ENCODE results near the gene TP53TG5.

TP53TG5 gene

GRCh38 chr20:45336530-45337366, 41.4 kb downstream of the TP53TG5 start:
- no peaks in the 10 kb centered on the region for H3K9me3 ChIP-seq (ENCODE audit: low read length)
- H2AFZ ChIP-seq (ENCODE audit: low read depth, low read length): no peak overlapping the region
- H3K27me3 ChIP-seq (ENCODE audit: insufficient read depth, low read length): no peaks in the 10 kb centered on the region
- H3K4me3 ChIP-seq (ENCODE audit: low read length): no peak overlapping the region
- peaks cover 4% of the 10 kb centered on the region for H3K4me1 ChIP-seq (ENCODE audit: insufficient read depth, low read length)
- no peaks in the 10 kb centered on the region for H3K36me3 ChIP-seq (ENCODE audit: insufficient read depth, low read length)

GRCh38 chr20:45330476-45330875, 47.6 kb downstream of the TP53TG5 start:
- Histone ChIP-seq H3K4me1 (ENCODE audit: insufficient read depth, low read length) (peaks cover 2% of the 10 kb centered on the region), H3K36me3 (ENCODE audit: insufficient read depth, low read length) (no peaks in the 10 kb centered on the region), H2AFZ (ENCODE audit: low read depth, low read length) (no peak overlapping the region), H3K4me3 (ENCODE audit: low read length) (no peak overlapping the region), H3K27me3 (ENCODE audit: insufficient read depth, low read length) (no peaks in the 10 kb centered on the region), H3K9me3 (ENCODE audit: low read length) (no peaks in the 10 kb centered on the region)

DNA sequence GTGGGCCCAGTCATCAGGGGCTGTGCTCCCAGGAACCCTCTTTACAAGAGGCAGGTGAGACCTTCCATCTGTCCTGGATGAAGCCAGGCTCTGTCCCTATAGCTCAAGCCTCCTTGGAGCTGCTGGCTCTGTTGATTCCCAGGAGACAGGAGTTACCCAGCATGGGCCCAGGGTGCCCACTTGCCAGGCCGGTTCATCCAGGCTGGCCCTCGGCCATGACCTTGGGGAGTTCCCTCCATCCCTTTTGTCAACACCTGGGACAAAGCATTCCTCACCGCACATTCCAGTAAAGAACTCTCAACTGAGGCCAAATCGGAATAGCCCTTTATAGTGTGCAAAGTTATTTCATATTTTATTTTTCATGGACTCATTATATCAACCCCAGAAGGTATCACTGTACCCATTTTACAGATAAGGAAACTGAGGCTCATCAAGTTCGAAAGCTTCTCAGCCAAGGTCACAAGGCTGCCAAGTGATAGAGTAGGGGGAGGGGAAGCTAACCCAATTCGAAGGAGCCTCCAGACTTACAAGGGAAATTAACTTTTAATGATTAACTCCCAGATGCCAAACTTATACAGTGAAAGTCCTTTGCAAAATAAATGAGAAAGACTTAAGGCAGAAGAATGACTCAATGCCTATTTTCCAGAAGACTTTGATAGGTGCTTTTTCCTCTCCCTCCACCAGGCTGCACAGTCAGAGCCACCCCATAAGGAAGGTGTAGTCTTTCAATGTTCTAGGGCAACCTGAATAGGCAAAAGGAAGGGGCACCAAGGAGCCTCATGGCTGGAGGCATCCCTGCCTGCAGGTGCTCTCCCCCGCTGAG, 48.4 kb downstream of the TP53TG5 start:
- Histone ChIP-seq H3K4me3 (ENCODE audit: low read length) (no peak overlapping the region), H3K4me1 (ENCODE audit: insufficient read depth, low read length) (peaks cover 3% of the 10 kb centered on the region), H2AFZ (ENCODE audit: low read depth, low read length) (no peak overlapping the region), H3K36me3 (ENCODE audit: insufficient read depth, low read length) (no peaks in the 10 kb centered on the region), H3K27me3 (ENCODE audit: insufficient read depth, low read length) (no peaks in the 10 kb centered on the region), H3K9me3 (ENCODE audit: low read length) (no peaks in the 10 kb centered on the region)

DNA sequence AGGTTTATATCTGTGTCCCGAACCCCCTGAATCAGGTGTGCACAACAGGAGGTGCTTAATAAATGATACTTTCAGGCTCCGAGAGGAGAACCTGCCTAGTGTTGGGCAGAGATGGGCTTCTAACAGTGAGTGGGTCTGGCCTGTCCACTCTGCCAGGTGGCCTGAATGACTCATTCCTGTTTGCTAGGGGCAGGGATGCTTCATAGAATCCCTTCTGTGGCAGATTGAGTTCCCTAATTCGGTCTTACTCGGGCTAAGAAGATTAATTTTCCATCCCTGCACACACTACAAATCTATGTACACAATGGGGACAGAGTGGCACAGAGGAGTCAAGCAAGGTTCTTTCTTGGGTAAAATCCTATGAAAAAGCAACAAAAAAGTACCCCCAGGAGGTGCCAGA, 49.7 kb downstream of the TP53TG5 start:
- Histone ChIP-seq H3K27me3 (ENCODE audit: insufficient read depth, low read length) (no peaks in the 10 kb centered on the region), H3K9me3 (ENCODE audit: low read length) (no peaks in the 10 kb centered on the region), H3K4me1 (ENCODE audit: insufficient read depth, low read length) (peaks cover 3% of the 10 kb centered on the region), H2AFZ (ENCODE audit: low read depth, low read length) (no peak overlapping the region), H3K4me3 (ENCODE audit: low read length) (no peak overlapping the region), H3K36me3 (ENCODE audit: insufficient read depth, low read length) (no peaks in the 10 kb centered on the region)

DNA sequence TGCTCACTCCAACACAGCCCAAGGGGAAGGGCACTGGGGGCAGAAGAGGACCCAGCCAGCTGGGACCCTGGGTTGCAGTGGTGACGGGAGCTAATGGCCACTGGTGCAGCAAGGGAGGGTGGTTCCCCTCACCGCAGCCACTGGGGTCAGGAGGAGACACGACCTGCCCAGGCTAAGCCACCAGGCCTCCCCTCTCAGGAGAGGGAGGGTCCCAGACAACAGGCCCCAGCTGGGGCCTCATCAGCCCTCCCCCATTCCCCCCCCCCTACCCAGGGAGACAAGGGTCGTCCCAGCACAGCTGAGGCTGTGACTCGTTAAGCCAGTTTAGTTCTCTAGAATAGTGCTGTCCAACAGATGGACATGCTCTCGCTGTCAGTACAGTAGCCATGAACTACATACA, 52.8 kb downstream of the TP53TG5 start:
- Histone ChIP-seq H2AFZ (ENCODE audit: low read depth, low read length) (no peak overlapping the region), H3K4me1 (ENCODE audit: insufficient read depth, low read length) (peaks cover 3% of the 10 kb centered on the region), H3K9me3 (ENCODE audit: low read length) (no peaks in the 10 kb centered on the region), H3K27me3 (ENCODE audit: insufficient read depth, low read length) (no peaks in the 10 kb centered on the region), H3K4me3 (ENCODE audit: low read length) (no peak overlapping the region), H3K36me3 (ENCODE audit: insufficient read depth, low read length) (no peaks in the 10 kb centered on the region)

DNA sequence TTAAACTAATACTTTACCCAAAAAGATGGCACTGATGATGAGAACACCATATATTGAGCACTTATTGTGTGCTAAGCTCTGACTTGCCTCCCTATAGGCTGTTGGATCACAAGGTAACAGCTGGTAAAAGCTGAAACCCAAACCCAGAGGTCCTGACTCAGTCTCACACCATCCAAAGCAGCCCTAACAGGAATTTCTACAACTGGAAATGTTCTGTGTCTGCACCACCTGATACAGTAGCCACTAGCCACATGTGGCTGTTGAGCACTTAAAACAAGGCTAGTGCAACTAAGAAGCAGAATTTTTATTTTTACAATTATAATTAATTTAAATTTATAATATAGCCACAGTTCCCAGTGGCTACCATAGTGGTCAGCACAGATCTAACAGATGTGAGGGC, 54.4 kb downstream of the TP53TG5 start:
- Histone ChIP-seq H3K27me3 (ENCODE audit: insufficient read depth, low read length) (no peaks in the 10 kb centered on the region), H3K4me3 (ENCODE audit: low read length) (no peak overlapping the region), H2AFZ (ENCODE audit: low read depth, low read length) (no peak overlapping the region), H3K4me1 (ENCODE audit: insufficient read depth, low read length) (peaks cover 3% of the 10 kb centered on the region), H3K36me3 (ENCODE audit: insufficient read depth, low read length) (no peaks in the 10 kb centered on the region), H3K9me3 (ENCODE audit: low read length) (no peaks in the 10 kb centered on the region)

- Histone ChIP-seq H2AFZ (ENCODE audit: low read depth, low read length) (no peak overlapping the region), H3K4me3 (ENCODE audit: low read length) (no peak overlapping the region), H3K4me1 (ENCODE audit: insufficient read depth, low read length) (peaks cover 3% of the 10 kb centered on the region), H3K36me3 (ENCODE audit: insufficient read depth, low read length) (no peaks in the 10 kb centered on the region), H3K27me3 (ENCODE audit: insufficient read depth, low read length) (no peaks in the 10 kb centered on the region), H3K9me3 (ENCODE audit: low read length) (no peaks in the 10 kb centered on the region)
Measured at GRCh38 chr20:45322952-45323383, 55.2 kb downstream of the TP53TG5 start.
